Muscle layer of duodenum (tissue), 2 donors: ENCODE data around the gene AIP.

Experiments used
- H3K27ac ChIP-seq: one replicate; pipeline ENCODE4 v1.7.0; 2013; ENCODE audit warnings: mild to moderate bottlenecking, low read length
- H3K27me3 ChIP-seq: one replicate; pipeline ENCODE4 v1.7.0; 2013; ENCODE audit warnings: low read depth, mild to moderate bottlenecking, control low read depth, low read length
- H3K36me3 ChIP-seq, 2 donors: one replicate each; pipeline ENCODE4 v1.7.0; 2013; ENCODE audit warnings: low read length in 2 of 2, control low read depth in 1 of 2, mild to moderate bottlenecking in 1 of 2; ENCODE audit not compliant: insufficient read depth in 2 of 2, control insufficient read depth in 1 of 2
- H3K4me1 ChIP-seq, 2 donors: one replicate each; pipeline ENCODE4 v1.7.0; 2013; ENCODE audit warnings: low read length in 2 of 2, mild to moderate bottlenecking in 2 of 2, control low read depth in 1 of 2, moderate library complexity in 1 of 2; ENCODE audit not compliant: insufficient read depth in 2 of 2, control insufficient read depth in 1 of 2
- H3K4me3 ChIP-seq, 2 donors: one replicate each; pipeline ENCODE4 v1.7.0; 2013; ENCODE audit warnings: low read length in 2 of 2, low read depth in 1 of 2, mild to moderate bottlenecking in 1 of 2
- H3K9me3 ChIP-seq, 2 donors: one replicate each; pipeline ENCODE4 v1.7.0; 2013; ENCODE audit warnings: low read length in 2 of 2, control low read depth in 1 of 2, mild to moderate bottlenecking in 1 of 2; ENCODE audit not compliant: control insufficient read depth in 1 of 2
- donor health status: healthy.

Gene AIP

GRCh38 chr11:67520856-67521824 is 38.3 kb downstream of the AIP start:
- H3K9me3 ChIP-seq = no peaks in the 10 kb centered on the region
- no peak overlapping the region for H3K4me3 ChIP-seq
- no peak overlapping the region for H3K27ac ChIP-seq
- no peaks in the 10 kb centered on the region for H3K36me3 ChIP-seq
- H3K27me3 ChIP-seq = no peaks in the 10 kb centered on the region
- no peaks in the 10 kb centered on the region for H3K4me1 ChIP-seq

GRCh38 chr11:67521924-67522323 is 39.1 kb downstream of the AIP start:
- Histone ChIP-seq H3K36me3 (no peaks in the 10 kb centered on the region), H3K4me1 (no peaks in the 10 kb centered on the region), H3K27ac (no peak overlapping the region), H3K27me3 (no peaks in the 10 kb centered on the region), H3K9me3 (no peaks in the 10 kb centered on the region), H3K4me3 (no peak overlapping the region)

GRCh38 chr11:67522338-67522737 is 39.5 kb downstream of the AIP start:
- H3K9me3 ChIP-seq = no peaks in the 10 kb centered on the region
- no peak overlapping the region for H3K4me3 ChIP-seq
- H3K27me3 ChIP-seq = no peaks in the 10 kb centered on the region
- no peaks in the 10 kb centered on the region for H3K36me3 ChIP-seq
- no peak overlapping the region for H3K27ac ChIP-seq
- no peaks in the 10 kb centered on the region for H3K4me1 ChIP-seq

GRCh38 chr11:67522844-67523555 is 40.2 kb downstream of the AIP start, which contains the start of gene CABP2:
Gene CABP2 (minus strand): TSS chr11:67523446. CDS start chr11:67523326, 120 bp downstream.
- no peaks in the 10 kb centered on the region for H3K27me3 ChIP-seq
- H3K4me1 ChIP-seq = no peaks in the 10 kb centered on the region
- no peaks in the 10 kb centered on the region for H3K9me3 ChIP-seq
- H3K27ac ChIP-seq = no peak within 1 kb of the TSS
- no peak within 1 kb of the TSS for H3K4me3 ChIP-seq
- no peaks in the 10 kb centered on the region for H3K36me3 ChIP-seq

GRCh38 chr11:67523556-67524479 is 41.0 kb downstream of the AIP start:
- H3K9me3 ChIP-seq = no peaks in the 10 kb centered on the region
- no peak overlapping the region for H3K27ac ChIP-seq
- no peaks in the 10 kb centered on the region for H3K36me3 ChIP-seq
- no peak overlapping the region for H3K4me3 ChIP-seq
- no peaks in the 10 kb centered on the region for H3K4me1 ChIP-seq
- no peaks in the 10 kb centered on the region for H3K27me3 ChIP-seq

- H3K27ac ChIP-seq = no peak overlapping the region
- no peaks in the 10 kb centered on the region for H3K9me3 ChIP-seq
- H3K36me3 ChIP-seq = no peaks in the 10 kb centered on the region
- H3K4me1 ChIP-seq = no peaks in the 10 kb centered on the region
- no peak overlapping the region for H3K4me3 ChIP-seq
- no peaks in the 10 kb centered on the region for H3K27me3 ChIP-seq
Observed at GRCh38 chr11:67524480-67524808, 41.6 kb downstream of the AIP start.

GRCh38 chr11:67525275-67525976 is 42.6 kb downstream of the AIP start:
- H3K27me3 ChIP-seq = no peaks in the 10 kb centered on the region

GRCh38 chr11:67528376-67528775 is 45.5 kb downstream of the AIP start:
- Histone ChIP-seq H3K4me3 (no peak overlapping the region), H3K36me3 (no peaks in the 10 kb centered on the region), H3K4me1 (no peaks in the 10 kb centered on the region)

More at GRCh38 chr11:67525275-67525976, 42.6 kb downstream of the AIP start:
- H3K4me3 ChIP-seq = no peak overlapping the region
- no peaks in the 10 kb centered on the region for H3K36me3 ChIP-seq
- H3K27ac ChIP-seq = no peak overlapping the region
- H3K9me3 ChIP-seq = no peaks in the 10 kb centered on the region
- no peaks in the 10 kb centered on the region for H3K4me1 ChIP-seq

GRCh38 chr11:67530282-67530592 is 47.4 kb downstream of the AIP start:
- no peak overlapping the region for H3K27ac ChIP-seq
- no peaks in the 10 kb centered on the region for H3K36me3 ChIP-seq

More at GRCh38 chr11:67528376-67528775, 45.5 kb downstream of the AIP start:
- Histone ChIP-seq H3K27me3 (no peaks in the 10 kb centered on the region), H3K27ac (no peak overlapping the region), H3K9me3 (peaks cover 0 to 2% of the 10 kb centered on the region in 2 donors)

GRCh38 chr11:67532889-67533288 is 50.1 kb downstream of the AIP start:
- H3K4me3 ChIP-seq = no peak overlapping the region
- peaks cover 0 to 9% of the 10 kb centered on the region in 2 donors for H3K9me3 ChIP-seq
- no peaks in the 10 kb centered on the region for H3K4me1 ChIP-seq
- no peak overlapping the region for H3K27ac ChIP-seq
- H3K36me3 ChIP-seq = no peaks in the 10 kb centered on the region
- no peaks in the 10 kb centered on the region for H3K27me3 ChIP-seq

More at GRCh38 chr11:67530282-67530592, 47.4 kb downstream of the AIP start:
- no peak overlapping the region for H3K4me3 ChIP-seq
- no peaks in the 10 kb centered on the region for H3K27me3 ChIP-seq
- H3K4me1 ChIP-seq = no peaks in the 10 kb centered on the region
- peaks cover 0 to 9% of the 10 kb centered on the region in 2 donors for H3K9me3 ChIP-seq
